Measurements from ENCODE around the gene POLR1E.

Gene POLR1E

DNA sequence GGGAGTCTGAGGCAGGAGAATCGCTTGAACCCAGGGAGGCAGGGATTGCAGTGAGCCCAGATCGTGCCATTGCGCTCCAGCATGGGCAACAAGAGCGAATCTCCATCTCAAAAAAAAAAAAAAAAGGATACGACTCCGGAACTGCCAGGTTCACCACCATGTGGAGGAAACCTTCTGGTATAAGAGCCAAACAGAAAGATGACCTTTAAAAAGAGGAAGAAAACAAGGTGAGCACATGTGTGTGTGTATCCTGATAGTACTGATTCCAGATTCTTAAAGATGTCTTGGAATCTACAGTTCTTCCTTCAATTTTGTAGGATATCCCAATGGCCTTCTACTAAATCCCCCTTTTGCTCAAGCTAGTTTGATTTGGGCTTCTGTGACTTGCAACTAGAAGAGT, 56.7 kb downstream of the POLR1E start:
- DNase-seq: no peak

DNA sequence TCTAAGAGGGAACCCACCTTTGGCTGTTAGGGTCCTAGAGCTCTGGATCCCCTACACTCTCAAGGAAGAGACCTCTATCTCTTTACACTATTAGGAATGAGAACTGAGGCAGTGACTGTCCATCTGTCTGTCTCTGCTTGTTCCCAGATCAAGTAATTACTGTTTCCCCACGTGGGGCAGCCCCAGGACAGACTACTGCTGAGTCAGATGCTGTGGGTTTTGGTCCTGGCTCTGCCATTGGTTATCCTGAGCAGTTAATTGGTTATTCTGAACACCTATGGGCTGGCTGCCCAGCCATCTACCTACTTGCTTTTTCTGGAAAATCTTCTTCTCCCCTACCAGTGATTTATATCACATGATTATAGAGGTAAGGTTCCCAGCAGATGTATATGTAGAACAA, 57.1 kb downstream of the POLR1E start:
- no peak for DNase-seq

DNA sequence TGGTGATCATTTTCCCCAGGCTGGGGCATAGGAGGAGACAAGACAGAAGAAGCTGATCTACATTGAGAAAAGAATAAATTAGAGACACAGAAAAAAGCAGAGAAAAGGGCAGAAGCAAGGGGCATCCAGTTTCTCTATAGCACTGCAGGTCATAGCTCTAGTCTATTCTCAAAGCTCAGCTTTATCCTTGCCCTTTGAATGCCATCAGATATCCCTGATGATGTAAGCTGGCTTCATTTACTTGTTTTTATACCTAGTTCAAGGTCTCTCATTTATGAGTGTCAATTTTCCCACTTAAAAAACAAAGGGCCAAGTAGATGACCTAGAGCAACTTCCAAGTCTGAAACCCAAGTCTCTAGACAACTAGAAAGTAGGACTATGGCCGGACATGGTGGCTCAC, 57.7 kb downstream of the POLR1E start:
- no peak for DNase-seq

DNA sequence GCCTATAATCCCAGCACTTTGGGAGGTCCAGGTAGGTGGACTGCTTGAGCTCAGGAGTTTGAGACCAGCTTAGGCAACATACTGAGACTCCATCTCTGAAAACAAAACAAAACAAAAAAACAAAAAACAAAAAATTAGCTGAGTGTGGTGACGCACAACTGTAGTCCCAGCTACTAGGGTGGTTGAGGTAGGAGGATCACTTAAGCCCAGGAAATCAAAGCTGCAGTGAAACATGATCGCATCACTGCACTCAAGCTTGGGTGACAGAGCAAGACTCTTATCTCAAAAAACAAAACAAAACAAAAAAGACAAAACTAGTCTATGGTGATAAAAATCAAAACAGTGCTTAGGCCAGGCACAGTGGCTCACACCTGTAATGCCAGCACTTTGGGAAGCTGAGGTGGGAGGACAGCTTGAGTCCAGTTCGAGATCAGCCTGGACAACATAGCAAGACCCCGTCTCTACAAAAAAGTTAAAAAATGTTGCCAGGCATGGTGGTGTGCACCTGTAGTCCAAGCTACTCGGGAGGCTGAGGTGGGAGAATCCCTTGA, 61.7 kb downstream of the POLR1E start:
- no peak for DNase-seq

DNA sequence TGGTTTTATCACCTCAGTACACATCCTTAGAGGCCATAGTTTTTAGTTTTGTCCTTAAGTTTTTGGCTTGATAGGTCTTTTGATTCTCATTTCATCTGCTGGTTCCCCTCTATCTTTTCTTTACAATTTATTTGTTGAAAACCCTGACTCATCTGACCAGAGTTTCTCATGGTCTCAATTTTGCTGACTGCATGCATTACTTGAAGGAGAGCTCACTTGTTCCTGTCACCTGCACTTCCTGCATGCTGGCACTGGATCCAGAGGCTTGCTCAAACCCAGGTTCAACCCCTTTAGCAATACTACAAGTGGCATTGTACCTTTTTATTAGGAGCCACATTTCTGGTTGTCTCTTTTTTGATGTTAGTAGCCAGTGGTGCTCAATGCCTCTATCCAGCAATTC, 63.8 kb downstream of the POLR1E start:
- no peak for DNase-seq

DNA sequence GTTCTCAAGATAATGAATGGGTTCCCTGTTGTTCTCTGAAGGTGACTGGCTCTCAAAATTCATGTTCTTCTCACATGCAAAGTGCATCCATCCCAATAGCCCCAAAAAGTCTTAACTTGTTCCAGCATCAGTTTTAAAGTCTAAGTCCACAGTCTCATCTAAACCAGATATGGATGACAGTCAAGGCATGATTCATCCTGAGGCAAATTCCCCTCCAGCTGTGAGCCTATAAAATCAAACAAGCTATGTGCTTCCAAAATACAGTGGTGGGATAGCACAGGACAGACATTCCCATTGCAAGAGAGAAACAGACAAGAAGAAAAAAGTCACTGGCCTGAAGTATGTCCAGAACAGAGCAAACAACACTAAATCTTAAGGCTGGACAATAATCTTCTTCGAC, 65.0 kb downstream of the POLR1E start:
- no peak for DNase-seq

DNA sequence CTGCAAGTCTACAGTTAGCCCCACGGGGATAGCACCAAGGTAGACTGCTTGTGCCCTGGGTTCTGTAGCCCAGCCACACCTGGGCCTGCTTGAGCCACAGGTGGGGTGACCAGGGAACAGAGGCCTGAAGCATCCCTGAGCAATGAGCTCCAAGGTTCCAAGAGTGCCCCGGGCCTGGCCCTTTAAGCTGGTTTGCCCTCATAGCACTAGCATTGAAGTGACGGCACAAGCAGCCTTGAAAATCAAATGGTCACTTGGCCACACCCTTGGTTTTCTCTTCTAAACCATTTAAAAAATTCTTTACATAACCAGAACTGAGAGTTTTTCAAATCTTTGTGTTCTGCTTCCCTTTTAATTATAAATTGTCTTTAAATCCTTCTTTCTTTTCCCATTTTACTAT, 65.7 kb downstream of the POLR1E start:
- no peak for DNase-seq

DNA sequence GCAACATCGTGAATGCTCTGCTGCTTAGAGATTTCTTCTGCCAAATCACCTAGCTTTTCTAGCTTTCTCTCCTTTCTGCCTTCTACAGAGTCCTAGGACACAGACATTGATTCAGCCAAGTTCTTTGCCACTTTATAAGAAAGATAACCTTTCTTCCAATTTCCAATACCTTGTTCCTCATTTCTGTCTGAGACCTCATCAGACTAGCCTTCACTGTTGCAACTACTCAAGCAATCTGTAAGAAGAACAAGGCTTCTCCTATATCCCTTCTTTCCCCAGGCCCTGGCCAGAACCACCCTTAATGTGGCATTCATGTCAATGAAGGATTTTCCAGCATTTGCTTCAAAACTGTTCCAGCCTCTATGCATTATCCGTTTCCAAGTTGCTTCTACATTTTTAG, 66.1 kb downstream of the POLR1E start:
- no peak for DNase-seq
